C4-2B (cell line): ENCODE results near the gene SCIN.

ENCODE experiments used
- CTCF ChIP-seq: fragments of 450-650 bp; conservative IDR thresholded peaks from 2 replicates; pipeline ENCODE4 v1.5.1; 2017; ENCODE audit warnings: mild to moderate bottlenecking
- ZFX ChIP-seq: fragments of 450-650 bp; IDR thresholded peaks from 2 replicates; pipeline ENCODE4 v1.6.1; 2017

- TF ChIP-seq CTCF: no peak
- no peak for TF ChIP-seq ZFX
Measured at GRCh38 chr7:12708314-12708713, 137.8 kb downstream of the SCIN start.
